Left ventricle myocardium inferior (tissue), 1 donor: ENCODE measurements around the gene BICC1. TPM values are rescaled to one million over a fixed set of nuclear protein-coding genes. Genes with fewer than 3 reads are reported as not detected.

Experiments
- DNase-seq: peaks from one replicate; pipeline ENCODE4 v3.0.0-alpha.2; 2020
- H3K27ac ChIP-seq: fragments of 200-600 bp; replicated peaks from 2 replicates; pipeline ENCODE4 v1.8.0; 2021
- H3K27me3 ChIP-seq: fragments of 200-600 bp; 2 replicates; pipeline ENCODE4 v1.8.0; 2021; ENCODE audit warnings: low read depth
- H3K36me3 ChIP-seq: fragments of 200-600 bp; 2 replicates; pipeline ENCODE4 v1.8.0; 2021
- H3K4me1 ChIP-seq: fragments of 200-600 bp; 2 replicates; pipeline ENCODE4 v1.8.0; 2021
- H3K4me3 ChIP-seq: fragments of 200-600 bp; 2 replicates; pipeline ENCODE4 v1.8.0; 2021; ENCODE audit warnings: mild to moderate bottlenecking, moderate library complexity
- H3K9me3 ChIP-seq: fragments of 200-600 bp; replicated peaks from 2 replicates; pipeline ENCODE4 v1.8.0; 2021
- CTCF ChIP-seq: fragments of 200-600 bp; IDR thresholded peaks from 2 replicates; pipeline ENCODE4 v1.8.0; 2021; ENCODE audit warnings: antibody characterized with exemption, mild to moderate bottlenecking, borderline replicate concordance
- intact Hi-C: fragments of 100-400 bp; cut with micrococcal nuclease; formaldehyde crosslinking; loops from one replicate; pipeline ENCODE4 v1.11.0; 2022
- total RNA-seq: library from RNA; stranded (reverse); fragmentation: NEBNext Ultra II Directional; extraction: Animal tissue kit (Norgen Biotek cat#: 25700); gene quantifications from one replicate; pipeline ENCODE4 v1.2.1, GENCODE V29; 2021
- donor health status: DM: no; HTN: yes; CAD: no; lungs with severe emphysema.

The BICC1 gene
- total RNA-seq, 1 donor from 2014 or later, result 5.7 TPM

GRCh38 chr10:58704671-58705141 is 192.0 kb downstream of the BICC1 start:
- Histone ChIP-seq H3K27ac (no peak overlapping the region), H3K4me3 (no peak overlapping the region)
- DNase-seq, result no peak

GRCh38 chr10:58706836-58707235 is 194.2 kb downstream of the BICC1 start:
- Histone ChIP-seq H3K4me3 (no peak overlapping the region), H3K27ac (no peak overlapping the region), H3K27me3 (no peaks in the 10 kb centered on the region), H3K36me3 (no peaks in the 10 kb centered on the region), H3K9me3 (peaks cover 10% of the 10 kb centered on the region), H3K4me1 (no peaks in the 10 kb centered on the region)
- TF ChIP-seq CTCF, result no peak
- intact Hi-C loops, result no loop called here
- no peak for DNase-seq

More at GRCh38 chr10:58704671-58705141, 192.0 kb downstream of the BICC1 start:
- Histone ChIP-seq H3K27me3 (no peaks in the 10 kb centered on the region), H3K36me3 (no peaks in the 10 kb centered on the region), H3K4me1 (no peaks in the 10 kb centered on the region), H3K9me3 (peaks cover 10% of the 10 kb centered on the region)
- intact Hi-C loops, result no loop called here
- TF ChIP-seq CTCF, result no peak

- H3K27me3 ChIP-seq, result no peaks in the 10 kb centered on the region
- H3K27ac ChIP-seq, result no peak overlapping the region
- no peak for DNase-seq
- H3K4me1 ChIP-seq, result no peaks in the 10 kb centered on the region
- no peak for TF ChIP-seq CTCF
- H3K36me3 ChIP-seq, result no peaks in the 10 kb centered on the region
- intact Hi-C loops, result no loop called here
- no peak overlapping the region for H3K4me3 ChIP-seq
- no peaks in the 10 kb centered on the region for H3K9me3 ChIP-seq
Measured at GRCh38 chr10:58712141-58712540, 199.5 kb downstream of the BICC1 start.

- intact Hi-C loops, result no loop called here
- no peaks in the 10 kb centered on the region for H3K27me3 ChIP-seq
- no peaks in the 10 kb centered on the region for H3K4me1 ChIP-seq
- TF ChIP-seq CTCF, result no peak
- no peak overlapping the region for H3K27ac ChIP-seq
- no peak overlapping the region for H3K4me3 ChIP-seq
- peaks cover 2% of the 10 kb centered on the region for H3K9me3 ChIP-seq
- H3K36me3 ChIP-seq, result no peaks in the 10 kb centered on the region
- DNase-seq, result no peak
Measured at GRCh38 chr10:58712982-58713381, 200.3 kb downstream of the BICC1 start.

- no peak for TF ChIP-seq CTCF
- H3K4me3 ChIP-seq, result no peak overlapping the region
- DNase-seq, result no peak
- intact Hi-C loops, result no loop called here
- H3K27me3 ChIP-seq, result no peaks in the 10 kb centered on the region
- no peaks in the 10 kb centered on the region for H3K4me1 ChIP-seq
- H3K36me3 ChIP-seq, result no peaks in the 10 kb centered on the region
- peaks cover 6% of the 10 kb centered on the region for H3K9me3 ChIP-seq
- no peak overlapping the region for H3K27ac ChIP-seq
Measured at GRCh38 chr10:58714409-58714808, 201.7 kb downstream of the BICC1 start.
